H9 (cell line): ENCODE measurements around the gene ELF3. TPM values are rescaled to one million over a fixed set of nuclear protein-coding genes. Genes with fewer than 3 reads are reported as not detected.

Experiments used
- DNase-seq: peaks from one replicate; pipeline ENCODE4 v3.0.0-alpha.2; 2017
- H2AFZ ChIP-seq: one replicate; pipeline ENCODE4 v1.6.1; 2013; ENCODE audit warnings: mild to moderate bottlenecking, low read length, control low read depth, moderate library complexity
- H2AK5ac ChIP-seq: 2 replicates; pipeline ENCODE4 v1.6.1; 2013; ENCODE audit warnings: low read length, control low read depth, mixed read lengths; ENCODE audit not compliant: insufficient read length
- H2BK120ac ChIP-seq: one replicate; pipeline ENCODE4 v1.6.1; 2013; ENCODE audit warnings: low read depth, mild to moderate bottlenecking, low read length, control low read depth, inconsistent platforms; ENCODE audit not compliant: poor library complexity, severe bottlenecking
- H2BK12ac ChIP-seq: 2 replicates; pipeline ENCODE4 v1.6.1; 2013; ENCODE audit warnings: low read length, control low read depth, mixed read lengths, low read depth; ENCODE audit not compliant: insufficient read length
- H2BK15ac ChIP-seq: 2 replicates; pipeline ENCODE4 v1.6.1; 2013; ENCODE audit warnings: low read depth, low read length, control low read depth
- H2BK20ac ChIP-seq: one replicate; pipeline ENCODE4 v1.6.1; 2013; ENCODE audit warnings: low read depth, mild to moderate bottlenecking, low read length, control low read depth, inconsistent platforms; ENCODE audit not compliant: poor library complexity, severe bottlenecking
- H2BK5ac ChIP-seq: 2 replicates; pipeline ENCODE4 v1.6.1; 2013; ENCODE audit warnings: low read length, control low read depth, mixed read lengths; ENCODE audit not compliant: insufficient read length
- H3K14ac ChIP-seq: 2 replicates; pipeline ENCODE4 v1.6.1; 2013; ENCODE audit warnings: low read length, control low read depth; ENCODE audit not compliant: insufficient read depth
- H3K18ac ChIP-seq: 2 replicates; pipeline ENCODE4 v1.6.1; 2013; ENCODE audit warnings: low read depth, mild to moderate bottlenecking, mixed read lengths, low read length, control low read depth; ENCODE audit not compliant: insufficient read length
- H3K23ac ChIP-seq: 2 replicates; pipeline ENCODE4 v1.6.1; 2013; ENCODE audit warnings: low read length, control low read depth, mixed read lengths, low read depth; ENCODE audit not compliant: insufficient read length
- H3K23me2 ChIP-seq: 2 replicates; pipeline ENCODE4 v1.6.1; 2013; ENCODE audit warnings: low read depth, mild to moderate bottlenecking, mixed read lengths, low read length, control low read depth; ENCODE audit not compliant: insufficient read length, poor library complexity, severe bottlenecking
- H3K27ac ChIP-seq: 2 replicates; pipeline ENCODE4 v1.5.1; 2013; ENCODE audit warnings: low read length, control low read depth, mixed read lengths, low read depth; ENCODE audit not compliant: insufficient read length
- H3K27me3 ChIP-seq: 2 replicates; pipeline ENCODE4 v1.6.1; 2013; ENCODE audit warnings: low read length, control low read depth, inconsistent platforms; ENCODE audit not compliant: insufficient read depth
- H3K4ac ChIP-seq: 2 replicates; pipeline ENCODE4 v1.6.1; 2013; ENCODE audit warnings: low read depth, mild to moderate bottlenecking, control low read depth, inconsistent platforms, low read length, moderate library complexity
- H3K4me1 ChIP-seq: 2 replicates; pipeline ENCODE4 v1.6.1; 2013; ENCODE audit warnings: low read length, control low read depth, inconsistent platforms; ENCODE audit not compliant: insufficient read depth
- H3K4me2 ChIP-seq: 2 replicates; pipeline ENCODE4 v1.6.1; 2013; ENCODE audit warnings: low read length, control low read depth, mixed read lengths; ENCODE audit not compliant: insufficient read length, insufficient read depth
- H3K56ac ChIP-seq: 2 replicates; pipeline ENCODE4 v1.6.1; 2013; ENCODE audit warnings: low read depth, mild to moderate bottlenecking, mixed read lengths, low read length, control low read depth; ENCODE audit not compliant: insufficient read length
- H3K79me1 ChIP-seq: 2 replicates; pipeline ENCODE4 v1.6.1; 2013; ENCODE audit warnings: low read depth, mild to moderate bottlenecking, moderate library complexity, low read length, control low read depth, inconsistent platforms; ENCODE audit not compliant: insufficient read depth, poor library complexity, severe bottlenecking
- H3K79me2 ChIP-seq: 2 replicates; pipeline ENCODE4 v1.6.1; 2013; ENCODE audit warnings: low read length, control low read depth, inconsistent platforms; ENCODE audit not compliant: insufficient read depth
- H3K9ac ChIP-seq: 2 replicates; pipeline ENCODE4 v1.6.1; 2013; ENCODE audit warnings: low read length, control low read depth, mixed read lengths; ENCODE audit not compliant: insufficient read length; ENCODE audit errors: extremely low read depth
- H3K9me3 ChIP-seq: one replicate; pipeline ENCODE4 v1.6.1; 2013; ENCODE audit warnings: low read depth, low read length, inconsistent platforms; ENCODE audit not compliant: control insufficient read depth
- H3T11ph ChIP-seq: one replicate; pipeline ENCODE4 v1.6.1; 2013; ENCODE audit warnings: mild to moderate bottlenecking, low read length, control low read depth, inconsistent platforms
- H4K20me1 ChIP-seq: one replicate; pipeline ENCODE4 v1.6.1; 2013; ENCODE audit not compliant: control insufficient read depth, insufficient read length, insufficient read depth
- H4K5ac ChIP-seq: 2 replicates; pipeline ENCODE4 v1.6.1; 2013; ENCODE audit warnings: low read depth, mild to moderate bottlenecking, mixed read lengths, low read length, control low read depth; ENCODE audit not compliant: insufficient read length
- H4K8ac ChIP-seq: replicated peaks from 2 replicates; pipeline ENCODE4 v1.6.1; 2013; ENCODE audit warnings: low read length, control low read depth, mixed read lengths, low read depth; ENCODE audit not compliant: insufficient read length
- H4K91ac ChIP-seq: 2 replicates; pipeline ENCODE4 v1.6.1; 2013; ENCODE audit warnings: low read depth, mild to moderate bottlenecking, moderate library complexity, mixed read lengths, low read length, control low read depth; ENCODE audit not compliant: insufficient read length
- H3K27ac Mint-ChIP-seq, 3 experiments: 2 replicates in 2 of 3; 3 replicates in 1 of 3; pipeline ENCODE4 v1.8.0; 2020 to 2021; ENCODE audit warnings: mixed read lengths in 3 of 3, mild to moderate bottlenecking in 1 of 3, moderate library complexity in 1 of 3
- H3K27me3 Mint-ChIP-seq: 2 replicates; pipeline ENCODE4 v1.8.0; 2021; ENCODE audit warnings: low read depth, mild to moderate bottlenecking, moderate library complexity, mixed read lengths
- H3K36me3 Mint-ChIP-seq, 3 experiments: 2 replicates in 2 of 3; 3 replicates in 1 of 3; pipeline ENCODE4 v1.8.0; 2020 to 2021; ENCODE audit warnings: low read depth in 3 of 3, mixed read lengths in 3 of 3; ENCODE audit not compliant: insufficient read depth in 1 of 3
- H3K4me1 Mint-ChIP-seq, 2 experiments: 2 replicates each; pipeline ENCODE4 v1.8.0; 2020; ENCODE audit warnings: mixed read lengths in 2 of 2
- H3K4me3 Mint-ChIP-seq, 2 experiments: 2 replicates in 1 of 2; 3 replicates in 1 of 2; pipeline ENCODE4 v1.8.0; 2020 to 2021; ENCODE audit warnings: mild to moderate bottlenecking in 2 of 2, mixed read lengths in 2 of 2, moderate library complexity in 1 of 2
- H3K9me3 Mint-ChIP-seq, 2 experiments: 2 replicates in 1 of 2; 3 replicates in 1 of 2; pipeline ENCODE4 v1.8.0; 2020; ENCODE audit warnings: mild to moderate bottlenecking in 2 of 2, mixed read lengths in 2 of 2, moderate library complexity in 1 of 2
- CTCF ChIP-seq: fragments of 200-600 bp; sonication (generic); conservative IDR thresholded peaks from 3 replicates; pipeline ENCODE4 v1.8.0; 2021; ENCODE audit warnings: antibody characterized with exemption, mild to moderate bottlenecking
- WGBS: extraction: QIAGEN DNeasy Blood & Tissue Kit; methylation state at CpG from one replicate; pipeline ENCODE4 v1.1.7; 2013; ENCODE audit warnings: missing lambda C conversion rate, low lambda C conversion rate, mixed read lengths; ENCODE audit not compliant: insufficient read length; ENCODE audit errors: extremely low coverage; 5-methylcytosine and 5-hydroxymethylcytosine counted together
- total RNA-seq: library from RNA; stranded (reverse); gene quantifications from 2 replicates; pipeline ENCODE4 v1.2.1, GENCODE V29; 2021

The ELF3 gene
- total RNA-seq, 1 experiment from 2014 or later, result 10.4 TPM

GRCh38 chr1:202034683-202035462 lies 24.5 kb downstream of the ELF3 start:
- no CpG with 5 or more reads among the region's 20 CpGs for WGBS
- Histone ChIP-seq H2BK20ac (no peak overlapping the region), H4K91ac (no peak overlapping the region), H4K20me1 (no peaks in the 10 kb centered on the region), H3K14ac (no peak overlapping the region; the same call in 1 of the 2 replicates), H3K79me1 (no peaks in the 10 kb centered on the region), H3K79me2 (no peaks in the 10 kb centered on the region), H4K8ac (no peak overlapping the region), H2BK12ac (no peak overlapping the region), H3K18ac (no peak overlapping the region), H2AK5ac (no peak overlapping the region), H3K9ac (no peak overlapping the region), H3K23me2 (no peaks in the 10 kb centered on the region), H3K4me1 (no peaks in the 10 kb centered on the region; the same call in none of the 2 replicates), H2AFZ (no peak overlapping the region), H2BK5ac (no peak overlapping the region), H3K4ac (no peak overlapping the region), H3K4me2 (no peak overlapping the region), H3K9me3 (no peaks in the 10 kb centered on the region), H4K5ac (no peak overlapping the region), H3T11ph (no peak overlapping the region), H2BK120ac (no peak overlapping the region), H3K27ac (no peak overlapping the region), H2BK15ac (no peak overlapping the region), H3K23ac (no peak overlapping the region), H3K56ac (no peak overlapping the region), H3K27me3 (no peaks in the 10 kb centered on the region)
- H3K36me3 Mint-ChIP-seq, result no peaks in the 10 kb centered on the region
- H3K9me3 Mint-ChIP-seq, result no peaks in the 10 kb centered on the region
- no peaks in the 10 kb centered on the region for H3K27me3 Mint-ChIP-seq
- TF ChIP-seq CTCF, result no peak
- no peak overlapping the region for H3K27ac Mint-ChIP-seq
- H3K4me3 Mint-ChIP-seq, result no peak overlapping the region
- no peak for DNase-seq
- peaks cover 5 to 10% of the 10 kb centered on the region in 2 experiments for H3K4me1 Mint-ChIP-seq
